H9 (cell line): ENCODE data around the gene RAB11FIP4. TPM values are rescaled to one million over a fixed set of nuclear protein-coding genes. Genes with fewer than 3 reads are reported as not detected.

Source experiments
- DNase-seq: peaks from one replicate; pipeline ENCODE4 v3.0.0-alpha.2; 2017
- H2AFZ ChIP-seq: one replicate; pipeline ENCODE4 v1.6.1; 2013; ENCODE audit warnings: mild to moderate bottlenecking, low read length, control low read depth, moderate library complexity
- H2AK5ac ChIP-seq: 2 replicates; pipeline ENCODE4 v1.6.1; 2013; ENCODE audit warnings: low read length, control low read depth, mixed read lengths; ENCODE audit not compliant: insufficient read length
- H2BK120ac ChIP-seq: one replicate; pipeline ENCODE4 v1.6.1; 2013; ENCODE audit warnings: low read depth, mild to moderate bottlenecking, low read length, control low read depth, inconsistent platforms; ENCODE audit not compliant: poor library complexity, severe bottlenecking
- H2BK12ac ChIP-seq: 2 replicates; pipeline ENCODE4 v1.6.1; 2013; ENCODE audit warnings: low read length, control low read depth, mixed read lengths, low read depth; ENCODE audit not compliant: insufficient read length
- H2BK15ac ChIP-seq: 2 replicates; pipeline ENCODE4 v1.6.1; 2013; ENCODE audit warnings: low read depth, low read length, control low read depth
- H2BK20ac ChIP-seq: one replicate; pipeline ENCODE4 v1.6.1; 2013; ENCODE audit warnings: low read depth, mild to moderate bottlenecking, low read length, control low read depth, inconsistent platforms; ENCODE audit not compliant: poor library complexity, severe bottlenecking
- H2BK5ac ChIP-seq: 2 replicates; pipeline ENCODE4 v1.6.1; 2013; ENCODE audit warnings: low read length, control low read depth, mixed read lengths; ENCODE audit not compliant: insufficient read length
- H3K14ac ChIP-seq: 2 replicates; pipeline ENCODE4 v1.6.1; 2013; ENCODE audit warnings: low read length, control low read depth; ENCODE audit not compliant: insufficient read depth
- H3K18ac ChIP-seq: 2 replicates; pipeline ENCODE4 v1.6.1; 2013; ENCODE audit warnings: low read depth, mild to moderate bottlenecking, mixed read lengths, low read length, control low read depth; ENCODE audit not compliant: insufficient read length
- H3K23ac ChIP-seq: 2 replicates; pipeline ENCODE4 v1.6.1; 2013; ENCODE audit warnings: low read length, control low read depth, mixed read lengths, low read depth; ENCODE audit not compliant: insufficient read length
- H3K23me2 ChIP-seq: 2 replicates; pipeline ENCODE4 v1.6.1; 2013; ENCODE audit warnings: low read depth, mild to moderate bottlenecking, mixed read lengths, low read length, control low read depth; ENCODE audit not compliant: insufficient read length, poor library complexity, severe bottlenecking
- H3K27ac ChIP-seq: 2 replicates; pipeline ENCODE4 v1.5.1; 2013; ENCODE audit warnings: low read length, control low read depth, mixed read lengths, low read depth; ENCODE audit not compliant: insufficient read length
- H3K27me3 ChIP-seq: 2 replicates; pipeline ENCODE4 v1.6.1; 2013; ENCODE audit warnings: low read length, control low read depth, inconsistent platforms; ENCODE audit not compliant: insufficient read depth
- H3K4ac ChIP-seq: 2 replicates; pipeline ENCODE4 v1.6.1; 2013; ENCODE audit warnings: low read depth, mild to moderate bottlenecking, control low read depth, inconsistent platforms, low read length, moderate library complexity
- H3K4me1 ChIP-seq: 2 replicates; pipeline ENCODE4 v1.6.1; 2013; ENCODE audit warnings: low read length, control low read depth, inconsistent platforms; ENCODE audit not compliant: insufficient read depth
- H3K4me2 ChIP-seq: 2 replicates; pipeline ENCODE4 v1.6.1; 2013; ENCODE audit warnings: low read length, control low read depth, mixed read lengths; ENCODE audit not compliant: insufficient read length, insufficient read depth
- H3K56ac ChIP-seq: 2 replicates; pipeline ENCODE4 v1.6.1; 2013; ENCODE audit warnings: low read depth, mild to moderate bottlenecking, mixed read lengths, low read length, control low read depth; ENCODE audit not compliant: insufficient read length
- H3K79me1 ChIP-seq: 2 replicates; pipeline ENCODE4 v1.6.1; 2013; ENCODE audit warnings: low read depth, mild to moderate bottlenecking, moderate library complexity, low read length, control low read depth, inconsistent platforms; ENCODE audit not compliant: insufficient read depth, poor library complexity, severe bottlenecking
- H3K79me2 ChIP-seq: 2 replicates; pipeline ENCODE4 v1.6.1; 2013; ENCODE audit warnings: low read length, control low read depth, inconsistent platforms; ENCODE audit not compliant: insufficient read depth
- H3K9ac ChIP-seq: 2 replicates; pipeline ENCODE4 v1.6.1; 2013; ENCODE audit warnings: low read length, control low read depth, mixed read lengths; ENCODE audit not compliant: insufficient read length; ENCODE audit errors: extremely low read depth
- H3K9me3 ChIP-seq: one replicate; pipeline ENCODE4 v1.6.1; 2013; ENCODE audit warnings: low read depth, low read length, inconsistent platforms; ENCODE audit not compliant: control insufficient read depth
- H3T11ph ChIP-seq: one replicate; pipeline ENCODE4 v1.6.1; 2013; ENCODE audit warnings: mild to moderate bottlenecking, low read length, control low read depth, inconsistent platforms
- H4K20me1 ChIP-seq: one replicate; pipeline ENCODE4 v1.6.1; 2013; ENCODE audit not compliant: control insufficient read depth, insufficient read length, insufficient read depth
- H4K5ac ChIP-seq: 2 replicates; pipeline ENCODE4 v1.6.1; 2013; ENCODE audit warnings: low read depth, mild to moderate bottlenecking, mixed read lengths, low read length, control low read depth; ENCODE audit not compliant: insufficient read length
- H4K8ac ChIP-seq: replicated peaks from 2 replicates; pipeline ENCODE4 v1.6.1; 2013; ENCODE audit warnings: low read length, control low read depth, mixed read lengths, low read depth; ENCODE audit not compliant: insufficient read length
- H4K91ac ChIP-seq: 2 replicates; pipeline ENCODE4 v1.6.1; 2013; ENCODE audit warnings: low read depth, mild to moderate bottlenecking, moderate library complexity, mixed read lengths, low read length, control low read depth; ENCODE audit not compliant: insufficient read length
- H3K27ac Mint-ChIP-seq, 3 experiments: 2 replicates in 2 of 3; 3 replicates in 1 of 3; pipeline ENCODE4 v1.8.0; 2020 to 2021; ENCODE audit warnings: mixed read lengths in 3 of 3, mild to moderate bottlenecking in 1 of 3, moderate library complexity in 1 of 3
- H3K27me3 Mint-ChIP-seq: 2 replicates; pipeline ENCODE4 v1.8.0; 2021; ENCODE audit warnings: low read depth, mild to moderate bottlenecking, moderate library complexity, mixed read lengths
- H3K36me3 Mint-ChIP-seq, 3 experiments: 2 replicates in 2 of 3; 3 replicates in 1 of 3; pipeline ENCODE4 v1.8.0; 2020 to 2021; ENCODE audit warnings: low read depth in 3 of 3, mixed read lengths in 3 of 3; ENCODE audit not compliant: insufficient read depth in 1 of 3
- H3K4me1 Mint-ChIP-seq, 2 experiments: 2 replicates each; pipeline ENCODE4 v1.8.0; 2020; ENCODE audit warnings: mixed read lengths in 2 of 2
- H3K4me3 Mint-ChIP-seq, 2 experiments: 2 replicates in 1 of 2; 3 replicates in 1 of 2; pipeline ENCODE4 v1.8.0; 2020 to 2021; ENCODE audit warnings: mild to moderate bottlenecking in 2 of 2, mixed read lengths in 2 of 2, moderate library complexity in 1 of 2
- H3K9me3 Mint-ChIP-seq, 2 experiments: 2 replicates in 1 of 2; 3 replicates in 1 of 2; pipeline ENCODE4 v1.8.0; 2020; ENCODE audit warnings: mild to moderate bottlenecking in 2 of 2, mixed read lengths in 2 of 2, moderate library complexity in 1 of 2
- CTCF ChIP-seq: fragments of 200-600 bp; sonication (generic); conservative IDR thresholded peaks from 3 replicates; pipeline ENCODE4 v1.8.0; 2021; ENCODE audit warnings: antibody characterized with exemption, mild to moderate bottlenecking
- WGBS: extraction: QIAGEN DNeasy Blood & Tissue Kit; methylation state at CpG from one replicate; pipeline ENCODE4 v1.1.7; 2013; ENCODE audit warnings: missing lambda C conversion rate, low lambda C conversion rate, mixed read lengths; ENCODE audit not compliant: insufficient read length; ENCODE audit errors: extremely low coverage; 5-methylcytosine and 5-hydroxymethylcytosine counted together
- total RNA-seq: library from RNA; stranded (reverse); gene quantifications from 2 replicates; pipeline ENCODE4 v1.2.1, GENCODE V29; 2021

RAB11FIP4 gene
- total RNA-seq, 1 experiment from 2014 or later, result 25.7 TPM

- no peak overlapping the region for H2BK12ac ChIP-seq
- H3T11ph ChIP-seq, result no peak overlapping the region
- H2BK20ac ChIP-seq, result no peak overlapping the region
- H3K79me1 ChIP-seq, result no peaks in the 10 kb centered on the region
- H3K18ac ChIP-seq, result no peak overlapping the region
- H3K9me3 Mint-ChIP-seq, result no peaks in the 10 kb centered on the region
- H2BK15ac ChIP-seq, result no peak overlapping the region
- H3K4me3 Mint-ChIP-seq, result no peak overlapping the region
- no CpG with 5 or more reads among the region's 5 CpGs for WGBS
- no peak overlapping the region for H3K23ac ChIP-seq
- no peak overlapping the region for H3K56ac ChIP-seq
- H3K9me3 ChIP-seq, result no peaks in the 10 kb centered on the region
- no peak overlapping the region for H3K14ac ChIP-seq
- no peaks in the 10 kb centered on the region for H4K20me1 ChIP-seq
- H4K91ac ChIP-seq, result no peak overlapping the region
- H2BK120ac ChIP-seq, result no peak overlapping the region
- H3K4me2 ChIP-seq, result no peak overlapping the region
- no peak overlapping the region for H3K4ac ChIP-seq
- no peaks in the 10 kb centered on the region; the same call in 1 of the 2 replicates for H3K27me3 Mint-ChIP-seq
- no peak for DNase-seq
- no peak overlapping the region for H3K9ac ChIP-seq
- H3K4me1 Mint-ChIP-seq, result peaks cover 13 to 21% of the 10 kb centered on the region in 2 experiments
- H3K23me2 ChIP-seq, result no peaks in the 10 kb centered on the region
- H2AFZ ChIP-seq, result no peak overlapping the region
- H4K8ac ChIP-seq, result no peak overlapping the region
- H3K4me1 ChIP-seq, result no peaks in the 10 kb centered on the region
- H2BK5ac ChIP-seq, result no peak overlapping the region
- no peak for TF ChIP-seq CTCF
- H3K27ac Mint-ChIP-seq, result peak overlapping the region in 1 of 3 experiments; percentile 87; a peak in 2 of 7 replicates
- H2AK5ac ChIP-seq, result no peak overlapping the region
- no peak overlapping the region for H3K27ac ChIP-seq
- H3K79me2 ChIP-seq, result no peaks in the 10 kb centered on the region
- H4K5ac ChIP-seq, result no peak overlapping the region
- no peaks in the 10 kb centered on the region for H3K27me3 ChIP-seq
- no peaks in the 10 kb centered on the region for H3K36me3 Mint-ChIP-seq
These were observed 57.1 kb downstream of the RAB11FIP4 start for GRCh38 chr17:31448467-31449077.
